ENCODE data around the gene MZT2B.
"Not testable (repeated sequence)": the region's sequence is repeated elsewhere in the genome, so short reads cannot be mapped to it uniquely, and the experiment has no call there.

DNA sequence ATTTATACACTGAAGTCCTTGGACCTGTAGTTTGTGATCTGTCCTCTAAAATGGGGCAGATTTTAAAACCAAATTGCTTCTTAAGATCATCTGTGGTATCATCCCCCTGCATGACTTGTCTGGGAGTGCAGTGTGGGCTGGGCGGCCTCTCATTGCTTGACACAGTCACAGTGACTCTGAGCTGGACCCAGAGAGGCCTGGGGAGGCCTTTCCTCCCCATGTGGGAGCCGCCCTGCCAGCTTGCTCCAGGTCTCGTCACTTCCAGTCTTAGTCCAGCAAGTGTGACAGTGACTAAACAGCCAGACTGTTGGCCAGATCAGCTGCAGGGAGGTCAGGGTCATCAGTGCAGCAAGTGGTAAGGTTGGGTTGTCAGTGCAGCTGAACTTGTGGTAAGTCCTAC, 21.1 kb downstream of the MZT2B start:
- TF ChIP-seq, protein P1, sequence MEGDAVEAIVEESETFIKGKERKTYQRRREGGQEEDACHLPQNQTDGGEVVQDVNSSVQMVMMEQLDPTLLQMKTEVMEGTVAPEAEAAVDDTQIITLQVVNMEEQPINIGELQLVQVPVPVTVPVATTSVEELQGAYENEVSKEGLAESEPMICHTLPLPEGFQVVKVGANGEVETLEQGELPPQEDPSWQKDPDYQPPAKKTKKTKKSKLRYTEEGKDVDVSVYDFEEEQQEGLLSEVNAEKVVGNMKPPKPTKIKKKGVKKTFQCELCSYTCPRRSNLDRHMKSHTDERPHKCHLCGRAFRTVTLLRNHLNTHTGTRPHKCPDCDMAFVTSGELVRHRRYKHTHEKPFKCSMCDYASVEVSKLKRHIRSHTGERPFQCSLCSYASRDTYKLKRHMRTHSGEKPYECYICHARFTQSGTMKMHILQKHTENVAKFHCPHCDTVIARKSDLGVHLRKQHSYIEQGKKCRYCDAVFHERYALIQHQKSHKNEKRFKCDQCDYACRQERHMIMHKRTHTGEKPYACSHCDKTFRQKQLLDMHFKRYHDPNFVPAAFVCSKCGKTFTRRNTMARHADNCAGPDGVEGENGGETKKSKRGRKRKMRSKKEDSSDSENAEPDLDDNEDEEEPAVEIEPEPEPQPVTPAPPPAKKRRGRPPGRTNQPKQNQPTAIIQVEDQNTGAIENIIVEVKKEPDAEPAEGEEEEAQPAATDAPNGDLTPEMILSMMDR (conservative IDR thresholded peaks at IDR 0.05): not testable (repeated sequence)
- TF ChIP-seq ZFX (IDR thresholded peaks at IDR 0.05): not testable (repeated sequence)

All from C4-2B (cell line).